ENCODE results near the gene DONSON. TPM values are rescaled to one million over a fixed set of nuclear protein-coding genes. Genes with fewer than 3 reads are reported as not detected.

Gene DONSON
- total RNA-seq, 1 experiment from 2014 or later = 25.6 TPM

- Histone ChIP-seq H3K4me1 (replicated peaks; ENCODE audit: insufficient read depth) (no peaks in the 10 kb centered on the region), H3K4me3 (no peak overlapping the region), H3K27ac (no peak overlapping the region), H4K20me1 (ENCODE audit: insufficient read depth) (peaks cover 25% of the 10 kb centered on the region), H3K27me3 (ENCODE audit: insufficient read depth, low read depth) (no peaks in the 10 kb centered on the region), H3K36me3 (ENCODE audit: low read depth) (peaks cover 10% of the 10 kb centered on the region; the same call in 1 of the 2 replicates), H3K9me2 (ENCODE audit: insufficient read depth) (no peaks in the 10 kb centered on the region), H3K79me2 (ENCODE audit: low read depth) (0 out of 2 replicates have a peak, but pooled peaks cover 2% of the 10 kb centered on the region), H3F3A (ENCODE audit: insufficient read depth, low read depth) (no peaks in the 10 kb centered on the region), H3K4me2 (no peak overlapping the region), H2AFZ (no peak overlapping the region), H3K9me3 (ENCODE audit: insufficient read depth, low read depth) (no peaks in the 10 kb centered on the region)
- TF ChIP-seq CTCF (conservative IDR thresholded peaks at IDR 0.05) (no peak), EZH2 (IDR thresholded peaks at IDR 0.05; ENCODE audit: low read depth) (no peak)
- ChIA-PET POLR2A (ENCODE audit: unreplicated experiment) (no interaction called here), CTCF (no interaction called here)
- no peak for DNase-seq
- intact Hi-C loops (cut with micrococcal nuclease; ENCODE audit: unreplicated experiment) = no loop called here
- BruUV-seq (replicated peaks) = no TSS peak
Measured at GRCh38 chr21:33566514-33566913, 22.0 kb downstream of the DONSON start.

- ChIA-PET POLR2A (ENCODE audit: unreplicated experiment) (no interaction called here), CTCF (no interaction called here)
- no peaks in the 10 kb centered on the region for H3K4me1 ChIP-seq (replicated peaks; ENCODE audit: insufficient read depth)
- peaks cover 32% of the 10 kb centered on the region for H3K36me3 ChIP-seq (ENCODE audit: low read depth)
- intact Hi-C loops (cut with micrococcal nuclease; ENCODE audit: unreplicated experiment) = no loop called here
- no peaks in the 10 kb centered on the region for H3K27me3 ChIP-seq (ENCODE audit: insufficient read depth, low read depth)
- DNase-seq = no peak
- peaks cover 5% of the 10 kb centered on the region; the same call in 1 of the 2 replicates for H3F3A ChIP-seq (ENCODE audit: insufficient read depth, low read depth)
- H3K9me3 ChIP-seq (ENCODE audit: insufficient read depth, low read depth) = no peaks in the 10 kb centered on the region
- no peaks in the 10 kb centered on the region for H3K9me2 ChIP-seq (ENCODE audit: insufficient read depth)
- peaks cover 13% of the 10 kb centered on the region; the same call in 1 of the 2 replicates for H3K79me2 ChIP-seq (ENCODE audit: low read depth)
- TF ChIP-seq CTCF (conservative IDR thresholded peaks at IDR 0.05) = no peak
- TF ChIP-seq EZH2 (IDR thresholded peaks at IDR 0.05; ENCODE audit: low read depth) = no peak
- no peak overlapping the region for H3K27ac ChIP-seq
- no peak overlapping the region for H2AFZ ChIP-seq
- BruUV-seq (replicated peaks) = no TSS peak
- peaks cover 30% of the 10 kb centered on the region for H4K20me1 ChIP-seq (ENCODE audit: insufficient read depth)
- H3K4me2 ChIP-seq = no peak overlapping the region
- H3K4me3 ChIP-seq = no peak overlapping the region
Measured at GRCh38 chr21:33562389-33562788, 26.1 kb downstream of the DONSON start.

GRCh38 chr21:33561373-33561772 lies 27.1 kb downstream of the DONSON start:
- no peak overlapping the region for H2AFZ ChIP-seq
- H3K36me3 ChIP-seq (ENCODE audit: low read depth) = peaks cover 33% of the 10 kb centered on the region
- TF ChIP-seq EZH2 (IDR thresholded peaks at IDR 0.05; ENCODE audit: low read depth) (no peak), CTCF (conservative IDR thresholded peaks at IDR 0.05) (no peak)
- H3F3A ChIP-seq (ENCODE audit: insufficient read depth, low read depth) = peaks cover 5% of the 10 kb centered on the region; the same call in 1 of the 2 replicates
- no peaks in the 10 kb centered on the region for H3K4me1 ChIP-seq (replicated peaks; ENCODE audit: insufficient read depth)
- H3K27me3 ChIP-seq (ENCODE audit: insufficient read depth, low read depth) = no peaks in the 10 kb centered on the region
- H3K27ac ChIP-seq = no peak overlapping the region
- DNase-seq = no peak
- intact Hi-C loops (cut with micrococcal nuclease; ENCODE audit: unreplicated experiment) = no loop called here
- CTCF ChIA-PET = no interaction called here
- H3K9me3 ChIP-seq (ENCODE audit: insufficient read depth, low read depth) = no peaks in the 10 kb centered on the region
- BruUV-seq (replicated peaks) = no TSS peak
- no peak overlapping the region for H3K4me2 ChIP-seq
- peaks cover 40% of the 10 kb centered on the region for H4K20me1 ChIP-seq (ENCODE audit: insufficient read depth)
- no peak overlapping the region for H3K4me3 ChIP-seq
- POLR2A ChIA-PET (ENCODE audit: unreplicated experiment) = no interaction called here
- H3K9me2 ChIP-seq (ENCODE audit: insufficient read depth) = no peaks in the 10 kb centered on the region
- H3K79me2 ChIP-seq (ENCODE audit: low read depth) = peaks cover 22% of the 10 kb centered on the region
